ENCODE results near the gene DOCK2.

GRCh38 chr5:169646856-169647255, 9.8 kb downstream of the DOCK2 start:
- TF ChIP-seq EZH2 (IDR thresholded peaks at IDR 0.05; ENCODE audit: insufficient read depth, poor library complexity, severe bottlenecking) (no peak), EZH2phosphoT487 (IDR thresholded peaks at IDR 0.05; ENCODE audit: insufficient read depth, low read depth) (no peak)
